Stromal cell of bone marrow (primary cell): ENCODE measurements around the gene ECEL1.
"Not testable (repeated sequence)": the region's sequence is repeated elsewhere in the genome, so short reads cannot be mapped to it uniquely, and the experiment has no call there.

Experiments
- DNase-seq: peaks from one replicate; pipeline ENCODE4 v3.0.0-alpha.2; 2012; ENCODE audit warnings: low read depth

Gene ECEL1

GRCh38 chr2:232458661-232459418, 28.8 kb downstream of the ECEL1 start:
- no peak for DNase-seq

GRCh38 chr2:232458051-232458660, 29.5 kb downstream of the ECEL1 start:
- no peak for DNase-seq

- DNase-seq = no peak
Observed at GRCh38 chr2:232457121-232458011, 30.3 kb downstream of the ECEL1 start.

DNA sequence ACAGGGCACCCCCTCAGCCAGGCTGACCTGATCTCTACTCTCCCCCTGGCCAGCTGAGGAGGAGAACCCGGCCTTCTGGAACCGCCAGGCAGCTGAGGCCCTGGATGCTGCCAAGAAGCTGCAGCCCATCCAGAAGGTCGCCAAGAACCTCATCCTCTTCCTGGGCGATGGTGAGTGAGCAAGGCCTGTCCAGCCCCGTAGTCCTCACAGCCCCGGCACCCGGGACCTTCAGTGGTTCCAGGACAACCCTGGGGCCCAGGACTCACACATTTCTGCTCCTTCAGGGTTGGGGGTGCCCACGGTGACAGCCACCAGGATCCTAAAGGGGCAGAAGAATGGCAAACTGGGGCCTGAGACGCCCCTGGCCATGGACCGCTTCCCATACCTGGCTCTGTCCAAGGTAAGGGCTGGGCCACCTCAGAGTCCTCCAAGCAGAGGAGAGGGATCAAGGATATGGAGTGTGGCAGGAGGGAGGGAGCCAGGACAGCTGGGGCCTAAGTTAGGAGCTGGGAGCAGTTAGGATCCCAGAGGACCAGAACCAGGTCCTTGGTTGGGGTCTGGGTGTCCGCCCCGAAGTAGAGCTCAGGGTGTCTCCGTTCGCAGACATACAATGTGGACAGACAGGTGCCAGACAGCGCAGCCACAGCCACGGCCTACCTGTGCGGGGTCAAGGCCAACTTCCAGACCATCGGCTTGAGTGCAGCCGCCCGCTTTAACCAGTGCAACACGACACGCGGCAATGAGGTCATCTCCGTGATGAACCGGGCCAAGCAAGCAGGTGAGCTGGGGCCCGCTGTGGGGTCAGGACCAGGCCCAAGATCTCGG, 31.1 kb downstream of the ECEL1 start:
- no peak for DNase-seq

GRCh38 chr2:232455426-232456255, 32.0 kb downstream of the ECEL1 start, which contains the start of gene ALPI:
ALPI (plus strand) TSS chr2:232456153; CDS start chr2:232456200, 47 bp downstream.
- DNase-seq = no peak

DNA sequence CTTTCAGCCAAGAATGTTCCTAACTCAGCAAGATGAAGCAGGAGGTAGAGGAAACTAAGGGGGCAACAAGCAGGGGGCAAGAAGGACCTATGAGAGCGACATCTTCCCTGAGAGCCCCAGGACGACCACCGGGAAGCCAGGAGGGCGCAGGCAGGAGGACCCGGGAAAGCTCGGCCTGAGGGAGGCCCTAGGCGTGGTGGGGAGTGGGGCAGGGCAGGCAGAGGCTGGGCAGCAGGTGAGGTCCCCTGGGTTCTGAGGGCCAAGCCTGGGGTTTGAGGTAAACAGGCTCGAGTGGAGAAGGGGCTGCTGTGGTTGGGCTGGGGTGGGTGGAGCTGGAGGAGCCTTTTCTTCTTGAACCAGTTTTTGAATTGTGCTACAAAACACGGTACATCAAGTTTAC, 33.0 kb downstream of the ECEL1 start:
- no peak for DNase-seq

DNA sequence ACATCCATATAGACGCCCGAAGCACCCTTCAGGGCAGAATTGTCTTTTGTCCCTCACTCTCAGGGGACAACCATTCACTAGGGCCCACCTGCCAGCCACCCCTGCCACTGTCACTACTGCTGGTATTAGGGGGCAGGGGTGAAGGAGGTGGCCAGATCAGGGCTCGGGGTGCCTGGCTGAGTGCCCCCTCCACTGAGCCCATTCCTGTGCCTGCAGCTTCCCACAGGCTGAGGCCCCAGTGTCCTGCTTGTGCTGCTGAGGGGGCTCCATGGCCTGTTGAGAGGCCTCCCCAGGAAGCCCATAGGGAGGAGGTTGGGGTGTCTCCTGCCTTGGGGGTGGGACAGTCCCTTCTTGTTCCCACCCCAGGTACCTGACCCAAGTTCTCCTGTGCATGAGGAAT, 36.0 kb downstream of the ECEL1 start:
- not testable (repeated sequence) for DNase-seq

GRCh38 chr2:232449964-232450363, 37.7 kb downstream of the ECEL1 start:
- no peak for DNase-seq

DNA sequence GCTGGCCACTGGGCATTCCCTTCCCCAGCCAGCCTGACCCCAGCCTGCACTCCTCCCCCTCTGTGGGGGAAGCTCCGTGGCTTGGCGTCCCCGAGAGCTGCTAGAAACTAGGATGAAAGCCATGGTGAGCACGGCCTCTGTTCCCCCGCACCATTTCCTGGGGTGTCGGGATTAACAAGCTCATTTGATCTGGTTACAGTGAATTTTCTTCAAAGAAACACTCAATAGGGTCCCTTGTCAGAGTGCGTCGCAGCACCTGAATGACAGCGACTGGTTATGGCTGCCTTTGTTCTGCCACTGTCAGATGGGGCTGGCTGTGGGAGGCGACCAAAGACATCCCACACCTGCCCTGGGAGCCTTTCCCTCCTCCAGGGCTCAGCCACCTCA, 39.3 kb downstream of the ECEL1 start:
- no peak for DNase-seq

DNA sequence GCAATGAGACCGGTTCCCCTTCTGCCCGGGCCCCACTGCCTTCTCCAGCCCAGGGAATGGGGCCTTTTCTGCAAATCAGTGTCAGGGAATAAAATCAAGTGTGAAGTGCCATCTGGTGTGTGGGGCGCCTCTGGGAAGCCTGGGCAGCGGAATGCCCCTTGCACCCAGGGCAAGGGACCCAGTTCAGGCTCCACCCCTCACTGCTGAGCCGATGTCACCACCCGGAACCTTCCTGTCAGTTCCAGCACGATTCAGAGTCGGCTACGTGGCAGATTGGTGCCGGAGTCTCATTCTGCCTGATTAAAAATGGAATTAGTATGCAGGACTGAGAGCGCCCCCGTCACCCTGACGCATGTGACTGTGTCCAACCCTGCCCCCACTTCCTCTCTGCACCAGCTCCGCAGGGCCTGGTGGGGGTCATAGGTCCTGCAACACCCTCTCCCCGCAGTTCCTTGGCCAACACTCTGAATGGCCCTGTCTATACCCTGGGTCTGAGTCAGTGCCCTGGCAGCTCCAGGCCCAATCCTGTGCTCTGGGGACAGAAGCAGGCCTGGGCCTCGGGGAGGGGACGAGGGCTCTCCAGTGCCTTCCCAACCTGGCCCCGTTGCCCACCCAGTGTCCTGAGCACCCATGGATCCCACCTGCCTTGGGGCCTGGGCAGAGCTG, 39.9 kb downstream of the ECEL1 start:
- no peak for DNase-seq

- no peak for DNase-seq
Observed at GRCh38 chr2:232447091-232447620, 40.5 kb downstream of the ECEL1 start.

- not testable (repeated sequence) for DNase-seq
Observed at GRCh38 chr2:232446266-232446777, 41.3 kb downstream of the ECEL1 start.

- not testable (repeated sequence) for DNase-seq
Observed at GRCh38 chr2:232445149-232445885, 42.3 kb downstream of the ECEL1 start.

- peak; percentile 36 for DNase-seq
Observed at GRCh38 chr2:232444409-232445148, 43.1 kb downstream of the ECEL1 start.

GRCh38 chr2:232443669-232444408, 43.8 kb downstream of the ECEL1 start:
- not testable (repeated sequence) for DNase-seq

DNA sequence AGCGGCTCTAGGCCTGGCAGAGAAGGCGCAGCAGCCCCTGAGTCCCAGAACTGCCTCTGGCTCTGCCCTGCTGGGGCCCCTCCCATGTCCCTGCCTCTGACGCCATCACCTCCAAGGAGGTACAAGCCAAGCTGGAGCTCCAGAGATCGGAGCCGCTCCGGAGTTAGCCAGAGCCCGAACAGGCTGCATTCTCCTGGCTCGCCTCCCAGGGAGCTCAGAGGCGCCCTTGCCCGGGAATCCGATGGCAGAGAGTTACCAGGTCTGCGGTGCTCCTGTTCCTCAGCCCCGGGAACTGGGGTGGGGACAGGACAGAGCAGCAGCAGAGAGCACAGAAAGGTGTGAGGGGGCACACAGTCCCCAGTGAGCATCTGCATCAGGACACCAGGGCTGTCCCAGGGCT, 44.6 kb downstream of the ECEL1 start:
- not testable (repeated sequence) for DNase-seq

- not testable (repeated sequence) for DNase-seq
Observed at GRCh38 chr2:232442431-232442830, 45.2 kb downstream of the ECEL1 start.

GRCh38 chr2:232441922-232442321, 45.7 kb downstream of the ECEL1 start:
- DNase-seq = not testable (repeated sequence)
